Right lobe of liver (tissue), 4 donors: ENCODE results near the gene RAC2.

Experiments
- CTCF ChIP-seq, 4 donors: fragments of 200-600 bp in 3 of 4; fragments of 450-650 bp in 1 of 4; IDR thresholded peaks; one replicate each; pipeline versions ENCODE4 v1.5.1 to v1.8.0; 2016 to 2022; ENCODE audit warnings: antibody characterized with exemption in 4 of 4, mild to moderate bottlenecking in 2 of 4
- POLR2A ChIP-seq: fragments of 450-650 bp; IDR thresholded peaks from one replicate; pipeline ENCODE4 v1.6.1; 2017; ENCODE audit warnings: antibody characterized with exemption, mild to moderate bottlenecking
- donor health status: DM: no; HTN: no; CAD: no.
- donor health status: DM: no; HTN: no; CAD: no.
- donor health status: DM: no; HTN: yes; CAD: no.

- no peak for TF ChIP-seq POLR2A
- no peak for TF ChIP-seq CTCF (IDR thresholded peaks at IDR 0.05)
Observed at GRCh38 chr22:37287550-37287951, 43.5 kb upstream of the RAC2 start.
